ENCODE measurements around the gene ORMDL3.
"Not testable (repeated sequence)": the region's sequence is repeated elsewhere in the genome, so short reads cannot be mapped to it uniquely, and the experiment has no call there.

ORMDL3 gene

DNA sequence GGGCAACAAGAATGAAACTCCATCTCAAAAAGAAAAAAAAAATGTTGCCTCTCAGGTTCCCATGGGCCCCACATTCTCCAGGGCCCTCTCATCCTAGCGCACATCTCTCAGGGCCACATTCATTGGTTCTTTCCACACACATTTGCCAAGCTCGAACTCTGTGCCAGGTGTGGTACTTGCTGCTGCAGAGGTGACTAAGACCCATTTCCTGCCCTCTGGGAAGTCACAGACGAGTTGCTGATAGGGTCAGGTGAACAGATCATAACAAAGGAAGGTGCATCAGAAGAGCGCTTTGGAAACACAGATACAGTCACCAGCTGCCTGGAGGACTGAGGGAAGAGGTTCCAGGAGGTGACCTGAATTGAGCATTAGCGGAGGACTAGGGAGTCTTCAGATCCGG, 36.4 kb upstream of the ORMDL3 start:
- Histone ChIP-seq H3K4me1 (ENCODE audit: control insufficient read depth, insufficient read depth, low read length) (peaks cover 24% of the 10 kb centered on the region), H3K9ac (ENCODE audit: low read length) (no peak overlapping the region), H3K36me3 (ENCODE audit: control insufficient read depth, insufficient read depth, low read length) (no peaks in the 10 kb centered on the region), H3K9me3 (ENCODE audit: control insufficient read depth, low read length) (no peaks in the 10 kb centered on the region), H3K4me3 (ENCODE audit: low read length) (no peak overlapping the region), H3K27me3 (ENCODE audit: control insufficient read depth, insufficient read depth, low read length) (peaks cover 5% of the 10 kb centered on the region)

DNA sequence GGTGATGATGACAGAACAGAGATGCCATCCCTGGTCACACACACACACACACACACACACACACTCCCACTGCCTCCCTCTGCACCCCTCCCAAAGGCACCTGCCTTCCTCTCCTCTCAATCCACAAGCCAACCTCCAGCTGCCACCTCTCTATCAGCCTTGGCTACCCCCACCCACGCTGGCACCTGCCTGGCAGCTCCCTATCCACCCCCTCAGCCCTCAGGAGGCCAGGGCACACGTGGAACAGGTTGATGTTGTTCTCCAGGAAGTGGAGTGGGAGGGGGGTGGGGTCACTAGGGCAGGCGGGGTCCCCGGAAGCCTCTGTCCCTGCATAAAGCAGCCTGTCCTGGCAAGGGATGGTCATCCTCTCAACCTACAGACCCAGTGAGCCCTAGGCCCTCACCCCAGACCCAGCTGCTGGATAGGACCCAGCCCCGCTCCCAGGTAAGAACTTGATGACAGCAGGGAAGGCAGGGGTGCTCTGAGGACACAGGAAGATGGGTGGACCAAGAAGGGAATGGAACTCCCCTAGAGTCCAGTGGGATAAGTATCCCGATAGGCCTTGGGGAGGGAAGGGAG, 35.3 kb upstream of the ORMDL3 start, which contains the start of gene GSDMA:
GSDMA (plus strand) TSS at position 363 of the 579 bp plus-strand sequence. CDS start 2,684 bp downstream, outside the sequence.
- no peak within 1 kb of the TSS for H3K9ac ChIP-seq (ENCODE audit: low read length)
- no peaks in the 10 kb centered on the region for H3K36me3 ChIP-seq (ENCODE audit: control insufficient read depth, insufficient read depth, low read length)
- H3K9me3 ChIP-seq (ENCODE audit: control insufficient read depth, low read length): no peaks in the 10 kb centered on the region
- no peak within 1 kb of the TSS for H3K4me3 ChIP-seq (ENCODE audit: low read length)
- H3K27me3 ChIP-seq (ENCODE audit: control insufficient read depth, insufficient read depth, low read length): peaks cover 5% of the 10 kb centered on the region
- peaks cover 24% of the 10 kb centered on the region for H3K4me1 ChIP-seq (ENCODE audit: control insufficient read depth, insufficient read depth, low read length)

DNA sequence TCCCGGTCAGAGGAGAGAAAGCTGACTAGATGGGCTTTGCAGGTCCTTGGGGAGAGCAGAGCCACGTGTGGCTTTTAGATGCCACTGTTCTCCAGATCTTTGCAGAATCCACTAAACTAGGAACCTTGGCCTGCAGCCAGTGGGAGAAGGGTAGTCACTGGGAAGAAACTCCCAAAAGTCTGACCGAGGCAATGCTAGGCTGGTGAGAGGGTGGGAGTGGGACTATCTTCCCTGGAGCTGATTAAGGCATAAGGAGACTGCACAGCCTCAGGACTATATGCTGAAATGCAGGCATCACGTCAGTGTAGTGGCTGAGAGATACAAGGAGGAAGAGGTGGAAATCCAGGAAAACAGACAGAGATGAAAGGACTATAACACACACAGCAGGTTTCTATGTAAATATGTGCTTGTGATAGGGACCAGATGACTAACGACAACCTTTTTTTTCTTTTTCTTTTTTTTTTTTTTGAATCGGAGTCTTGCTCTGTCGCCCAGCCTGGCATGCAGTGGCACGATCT, 33.2 kb upstream of the ORMDL3 start:
- no peak overlapping the region for H3K9ac ChIP-seq (ENCODE audit: low read length)
- H3K4me1 ChIP-seq (ENCODE audit: control insufficient read depth, insufficient read depth, low read length): peaks cover 24% of the 10 kb centered on the region
- H3K9me3 ChIP-seq (ENCODE audit: control insufficient read depth, low read length): no peaks in the 10 kb centered on the region
- H3K36me3 ChIP-seq (ENCODE audit: control insufficient read depth, insufficient read depth, low read length): no peaks in the 10 kb centered on the region
- H3K27me3 ChIP-seq (ENCODE audit: control insufficient read depth, insufficient read depth, low read length): peaks cover 3% of the 10 kb centered on the region
- no peak overlapping the region for H3K4me3 ChIP-seq (ENCODE audit: low read length)

DNA sequence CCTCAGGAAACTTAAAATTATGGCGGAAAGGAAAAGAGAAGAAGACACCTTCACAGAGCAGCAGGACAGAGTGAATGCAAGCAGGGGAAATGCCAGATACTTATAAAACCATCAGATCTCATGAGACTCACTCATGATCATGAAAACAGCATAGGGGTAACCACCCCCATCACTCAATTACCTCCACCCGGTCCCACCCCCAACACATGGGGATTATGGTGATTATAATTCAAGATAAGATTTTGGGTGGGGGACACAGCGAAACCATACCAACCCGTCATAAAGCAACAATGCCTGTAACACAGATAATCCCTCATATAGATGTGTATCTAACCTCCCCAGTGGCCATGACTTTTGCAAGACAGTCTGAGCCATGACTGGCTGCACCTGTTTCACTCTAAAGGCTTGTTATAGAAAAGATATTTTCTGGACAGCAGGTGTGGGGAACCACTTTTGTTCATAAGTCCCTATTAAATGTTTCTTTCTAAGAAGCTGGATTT, 28.4 kb upstream of the ORMDL3 start:
- Histone ChIP-seq H3K9ac (ENCODE audit: low read length) (no peak overlapping the region), H3K4me3 (ENCODE audit: low read length) (no peak overlapping the region), H3K9me3 (ENCODE audit: control insufficient read depth, low read length) (no peaks in the 10 kb centered on the region), H3K36me3 (ENCODE audit: control insufficient read depth, insufficient read depth, low read length) (no peaks in the 10 kb centered on the region), H3K4me1 (ENCODE audit: control insufficient read depth, insufficient read depth, low read length) (peaks cover 28% of the 10 kb centered on the region), H3K27me3 (ENCODE audit: control insufficient read depth, insufficient read depth, low read length) (no peaks in the 10 kb centered on the region)

DNA sequence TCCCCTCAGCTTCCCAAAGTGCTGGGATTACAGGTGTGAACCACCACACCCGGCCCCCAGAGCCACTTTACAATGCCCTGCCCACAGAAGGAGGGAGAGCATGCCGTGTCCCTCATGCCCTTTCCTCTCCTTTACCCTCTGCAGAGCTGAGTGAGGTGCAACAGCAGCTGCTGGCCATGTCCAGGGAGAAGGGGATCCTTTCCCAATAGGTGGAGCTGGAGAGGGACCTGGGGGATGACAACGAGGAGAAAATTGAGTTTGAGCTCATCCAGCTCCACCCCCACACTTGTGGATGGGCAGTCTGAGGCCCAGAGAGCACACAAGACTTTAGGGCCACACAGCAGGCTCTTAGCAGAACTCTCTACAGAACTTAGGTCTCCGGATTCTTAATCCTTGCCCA, 27.5 kb upstream of the ORMDL3 start:
- Histone ChIP-seq H3K9ac (ENCODE audit: low read length) (no peak overlapping the region), H3K27me3 (ENCODE audit: control insufficient read depth, insufficient read depth, low read length) (no peaks in the 10 kb centered on the region), H3K4me1 (ENCODE audit: control insufficient read depth, insufficient read depth, low read length) (peaks cover 21% of the 10 kb centered on the region), H3K36me3 (ENCODE audit: control insufficient read depth, insufficient read depth, low read length) (no peaks in the 10 kb centered on the region), H3K9me3 (ENCODE audit: control insufficient read depth, low read length) (no peaks in the 10 kb centered on the region), H3K4me3 (ENCODE audit: low read length) (no peak overlapping the region)

DNA sequence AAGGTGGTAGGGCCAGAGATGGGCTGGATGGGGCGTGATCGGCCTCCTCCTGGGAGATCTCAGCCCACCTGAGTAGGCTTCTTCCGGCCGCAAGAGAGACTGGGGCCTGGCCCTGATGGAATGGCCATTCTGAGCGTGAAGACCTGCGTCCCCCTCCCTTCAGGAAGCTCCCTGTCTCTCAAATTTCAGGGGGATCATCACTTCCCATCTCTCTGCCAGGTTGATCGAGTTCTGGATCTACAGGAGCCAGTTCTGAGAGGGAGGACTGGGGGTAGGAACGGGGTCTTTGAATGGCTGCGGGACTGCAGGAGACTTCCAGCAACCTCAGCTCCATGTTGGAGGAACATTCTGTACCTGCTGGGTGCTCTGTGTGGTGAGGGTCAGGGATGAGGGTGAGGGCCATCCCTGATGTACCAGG, 26.1 kb upstream of the ORMDL3 start:
- Histone ChIP-seq H3K9ac (ENCODE audit: low read length) (peak overlapping the region; percentile 51), H3K9me3 (ENCODE audit: control insufficient read depth, low read length) (no peaks in the 10 kb centered on the region), H3K4me3 (ENCODE audit: low read length) (no peak overlapping the region), H3K4me1 (ENCODE audit: control insufficient read depth, insufficient read depth, low read length) (peaks cover 20% of the 10 kb centered on the region), H3K27me3 (ENCODE audit: control insufficient read depth, insufficient read depth, low read length) (no peaks in the 10 kb centered on the region), H3K36me3 (ENCODE audit: control insufficient read depth, insufficient read depth, low read length) (no peaks in the 10 kb centered on the region)

DNA sequence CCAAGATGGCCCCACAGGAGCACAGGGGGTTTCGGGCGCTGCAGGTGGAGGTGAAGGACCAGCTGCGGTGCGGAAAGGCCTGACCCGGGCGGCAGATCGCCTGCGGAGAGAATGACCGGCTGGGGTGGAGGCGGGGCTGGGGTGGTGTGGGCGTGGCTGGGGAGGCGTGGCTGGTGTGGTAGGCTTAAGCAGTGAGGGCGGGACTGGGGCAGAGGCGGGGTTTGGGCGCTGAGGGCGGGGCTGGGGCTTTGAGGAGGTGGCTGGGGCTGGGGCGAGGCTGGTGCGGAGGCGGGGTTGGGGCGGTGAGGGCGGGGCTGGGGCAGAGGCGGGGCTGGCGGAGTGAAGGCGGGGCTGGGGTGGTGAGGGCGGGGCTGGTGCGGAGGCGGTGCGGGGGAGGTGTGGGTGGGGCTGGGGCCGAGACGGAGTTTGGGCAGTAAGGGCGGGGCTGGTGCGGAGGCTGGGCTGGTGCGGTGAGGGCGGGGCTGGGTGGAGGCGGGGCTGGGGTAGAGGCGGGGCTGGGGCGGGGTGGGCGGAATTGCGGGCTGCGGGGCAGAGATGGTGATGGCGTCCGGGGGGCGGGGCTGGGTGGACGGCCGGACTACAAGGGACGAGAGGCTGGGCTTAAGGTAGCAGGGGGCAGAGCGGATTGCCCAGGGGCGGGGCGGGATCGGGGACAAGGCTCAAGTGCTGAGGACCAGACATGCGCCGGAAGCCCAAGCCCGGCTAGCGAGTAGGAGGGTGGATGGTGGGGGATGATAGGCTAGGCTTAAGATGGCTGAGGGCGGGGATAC, 25.5 kb upstream of the ORMDL3 start:
- no peaks in the 10 kb centered on the region for H3K27me3 ChIP-seq (ENCODE audit: control insufficient read depth, insufficient read depth, low read length)
- peaks cover 20% of the 10 kb centered on the region for H3K4me1 ChIP-seq (ENCODE audit: control insufficient read depth, insufficient read depth, low read length)
- H3K9ac ChIP-seq (ENCODE audit: low read length): peak overlapping the region; percentile 68
- peak overlapping the region; percentile 46 for H3K4me3 ChIP-seq (ENCODE audit: low read length)
- H3K9me3 ChIP-seq (ENCODE audit: control insufficient read depth, low read length): no peaks in the 10 kb centered on the region
- H3K36me3 ChIP-seq (ENCODE audit: control insufficient read depth, insufficient read depth, low read length): no peaks in the 10 kb centered on the region

DNA sequence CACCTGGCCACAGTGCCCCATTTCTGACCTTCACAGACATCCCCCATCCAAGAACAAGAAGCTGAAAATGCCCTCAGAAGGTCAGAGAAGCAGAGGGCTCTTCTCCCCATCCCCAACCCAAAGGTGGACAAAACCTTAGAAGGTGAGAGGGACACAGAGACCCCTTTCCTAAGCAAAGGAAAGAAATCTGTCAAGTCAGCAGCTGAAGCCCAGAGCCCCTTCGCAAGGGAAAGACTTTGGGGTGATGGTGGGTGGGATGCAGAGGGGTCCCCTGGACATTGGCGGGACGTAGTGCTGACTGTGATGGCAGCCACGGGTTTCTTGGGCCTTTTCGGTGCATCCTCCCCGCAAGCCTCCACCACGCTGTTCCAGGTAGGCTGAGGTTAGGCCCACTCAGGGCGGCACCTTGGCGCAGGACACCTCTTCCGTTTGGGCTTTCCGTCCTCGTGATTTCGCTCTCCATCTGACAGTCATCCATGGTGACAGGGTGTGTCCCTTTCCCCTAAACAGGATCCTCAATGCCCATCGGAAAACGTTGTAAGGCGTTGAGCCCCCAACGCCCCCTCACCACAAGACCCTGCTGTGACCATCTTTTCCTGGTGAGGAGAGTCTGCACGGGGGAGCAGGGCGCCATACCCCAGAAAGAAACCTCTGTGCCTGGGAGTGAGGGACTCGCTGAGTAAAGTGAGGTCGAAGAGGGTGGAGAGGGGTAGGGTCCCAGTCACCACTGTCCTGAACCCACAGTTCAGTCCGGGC, 24.7 kb upstream of the ORMDL3 start:
- Histone ChIP-seq H3K9me3 (ENCODE audit: control insufficient read depth, low read length) (no peaks in the 10 kb centered on the region), H3K36me3 (ENCODE audit: control insufficient read depth, insufficient read depth, low read length) (no peaks in the 10 kb centered on the region), H3K4me1 (ENCODE audit: control insufficient read depth, insufficient read depth, low read length) (peaks cover 20% of the 10 kb centered on the region), H3K27me3 (ENCODE audit: control insufficient read depth, insufficient read depth, low read length) (no peaks in the 10 kb centered on the region), H3K9ac (ENCODE audit: low read length) (peak overlapping the region; percentile 68), H3K4me3 (ENCODE audit: low read length) (peak overlapping the region; percentile 46)

DNA sequence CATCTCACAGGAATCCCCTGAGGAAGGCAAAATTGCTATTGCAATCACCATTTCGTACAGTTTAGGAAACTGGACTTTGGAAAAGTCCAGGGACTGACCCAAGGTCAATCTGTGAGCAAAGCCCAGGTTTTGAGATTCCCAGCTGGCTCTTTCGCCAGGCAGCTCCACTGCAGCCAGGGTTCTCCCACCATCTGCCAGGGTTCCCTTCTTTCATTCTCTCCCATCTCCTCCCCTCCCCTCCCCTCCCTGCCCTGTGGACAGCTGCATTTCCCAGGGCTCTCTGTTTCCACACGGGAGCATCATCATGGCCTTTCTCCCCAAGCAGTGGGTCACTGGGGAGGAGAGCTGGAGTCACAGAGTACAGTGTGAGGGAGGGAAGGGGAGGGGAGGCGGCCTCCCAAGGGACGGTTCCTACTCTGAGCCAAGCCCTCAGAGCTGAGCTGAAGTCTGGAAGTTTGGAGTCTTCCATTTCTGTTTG, 23.5 kb upstream of the ORMDL3 start:
- peaks cover 20% of the 10 kb centered on the region for H3K4me1 ChIP-seq (ENCODE audit: control insufficient read depth, insufficient read depth, low read length)
- no peaks in the 10 kb centered on the region for H3K9me3 ChIP-seq (ENCODE audit: control insufficient read depth, low read length)
- no peak overlapping the region for H3K9ac ChIP-seq (ENCODE audit: low read length)
- H3K36me3 ChIP-seq (ENCODE audit: control insufficient read depth, insufficient read depth, low read length): no peaks in the 10 kb centered on the region
- H3K27me3 ChIP-seq (ENCODE audit: control insufficient read depth, insufficient read depth, low read length): no peaks in the 10 kb centered on the region
- no peak overlapping the region for H3K4me3 ChIP-seq (ENCODE audit: low read length)

DNA sequence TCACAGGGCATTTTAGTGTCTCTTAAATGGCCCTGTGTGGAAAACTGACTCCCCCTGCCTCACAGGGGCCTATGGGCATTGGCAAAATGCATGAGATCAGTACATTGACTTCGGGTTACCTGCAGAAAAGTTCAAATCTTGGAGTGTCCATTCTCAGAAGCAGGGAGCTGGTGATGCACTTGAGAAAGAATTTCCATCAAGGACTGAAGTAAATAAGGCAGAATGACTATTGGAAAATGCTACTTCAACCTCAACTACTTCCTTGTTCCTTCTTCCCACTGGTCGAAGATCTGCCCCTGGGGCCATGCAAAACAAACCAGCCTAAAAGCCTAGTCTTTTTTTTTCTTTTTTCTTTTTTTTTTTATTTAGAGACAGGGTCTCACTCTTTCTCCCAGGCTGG, 21.6 kb upstream of the ORMDL3 start:
- no peak overlapping the region for H3K4me3 ChIP-seq (ENCODE audit: low read length)
- H3K9me3 ChIP-seq (ENCODE audit: control insufficient read depth, low read length): no peaks in the 10 kb centered on the region
- H3K4me1 ChIP-seq (ENCODE audit: control insufficient read depth, insufficient read depth, low read length): peaks cover 20% of the 10 kb centered on the region
- H3K9ac ChIP-seq (ENCODE audit: low read length): no peak overlapping the region
- no peaks in the 10 kb centered on the region for H3K27me3 ChIP-seq (ENCODE audit: control insufficient read depth, insufficient read depth, low read length)
- H3K36me3 ChIP-seq (ENCODE audit: control insufficient read depth, insufficient read depth, low read length): no peaks in the 10 kb centered on the region

DNA sequence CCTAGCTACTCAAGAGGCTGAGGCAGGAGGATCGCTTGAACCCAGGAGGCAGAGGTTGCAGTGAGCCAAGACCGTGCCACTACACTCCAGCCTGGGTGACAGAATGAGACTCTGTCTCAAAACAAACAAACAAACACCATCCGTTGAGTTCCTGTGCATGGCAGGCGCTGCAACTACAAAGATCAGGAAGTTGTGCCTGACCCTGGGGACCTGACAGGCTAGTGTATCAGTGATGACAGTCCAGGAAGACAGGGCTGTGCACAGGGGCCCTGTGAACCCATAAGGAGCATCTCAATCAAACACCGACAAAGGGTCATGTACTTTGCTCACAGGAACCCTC, 21.1 kb upstream of the ORMDL3 start:
- H3K36me3 ChIP-seq (ENCODE audit: control insufficient read depth, insufficient read depth, low read length); H3K9ac ChIP-seq (ENCODE audit: low read length); H3K9me3 ChIP-seq (ENCODE audit: control insufficient read depth, low read length); H3K4me3 ChIP-seq (ENCODE audit: low read length); H3K27me3 ChIP-seq (ENCODE audit: control insufficient read depth, insufficient read depth, low read length): not testable (repeated sequence)
- peaks cover 16% of the 10 kb centered on the region for H3K4me1 ChIP-seq (ENCODE audit: control insufficient read depth, insufficient read depth, low read length)
